ENCODE measurements around the gene ZBTB7B. TPM values are rescaled to one million over a fixed set of nuclear protein-coding genes. Genes with fewer than 3 reads are reported as not detected.

The ZBTB7B gene
- total and polyA plus RNA-seq, 2 donors (not counting 1 experiment from before 2014, with no cell fraction given), result 55.7 to 67.3 TPM

GRCh38 chr1:155017946-155018316 is 15.3 kb downstream of the ZBTB7B start:
- WGBS (ENCODE audit: insufficient coverage), result 62% methylated on average over 3 of the region's 6 CpGs
- TF ChIP-seq EZH2 (IDR thresholded peaks at IDR 0.05; ENCODE audit: borderline replicate concordance, insufficient read depth, low read depth, low read length, poor library complexity, severe bottlenecking) (no peak), CTCF (IDR thresholded peaks at IDR 0.05) (no peak)
- intact Hi-C loops (cut with micrococcal nuclease), result loop anchor here (1.0 to 2.0 kb wide), 10 partner anchors 12 to 459 kb away; partner anchors contain the start of genes ADAM15, CKS1B, FLAD1 and PBXIP1
- H3K79me2 ChIP-seq (ENCODE audit: control insufficient read depth, insufficient read depth, low read length), result peaks cover 3% of the 10 kb centered on the region
- ChIA-PET POLR2A (interaction anchor here (0.8 to 6.0 kb wide), 8 partner anchors 10 to 82 kb away, joined by 3 to 74 read pairs (median 7); partner anchors contain the start of genes CKS1B, PBXIP1, PMVK and ZBTB7B), CTCF (interaction anchor here (0.6 to 17.4 kb wide), 36 partner anchors 8 to 458 kb away, joined by 3 to 295 read pairs (median 6); partner anchors contain the start of genes ADAM15, CKS1B, FLAD1 and KRTCAP2)
- H3K4me1 ChIP-seq (ENCODE audit: control insufficient read depth in 2 of 2, insufficient read depth in 2 of 2, low read length in 2 of 2), result peaks cover 47 to 61% of the 10 kb centered on the region in 2 donors
- H3K36me3 ChIP-seq (replicated peaks in 1 of 2; ENCODE audit: control extremely low read depth in 1 of 2, control insufficient read depth in 1 of 2, extremely low read depth in 1 of 2, insufficient read depth in 2 of 2, low read length in 1 of 2), result peaks cover 0 to 19% of the 10 kb centered on the region in 2 experiments
- Mint-ChIP-seq H3K4me3 (peak overlapping the region; percentile 84), H3K4me1 (peaks cover 62% of the 10 kb centered on the region), H3K27me3 (no peaks in the 10 kb centered on the region), H3K9me3 (ENCODE audit: insufficient read depth) (no peaks in the 10 kb centered on the region), H3K27ac (peak overlapping the region; percentile 93)
- H3K27ac ChIP-seq (ENCODE audit: low read length in 2 of 2), result peak overlapping the region; percentile 88 to 89
- H3K4me3 ChIP-seq (ENCODE audit: control extremely low read depth in 1 of 5, extremely low read depth in 1 of 5, insufficient read depth in 1 of 5, low read depth in 2 of 5, low read length in 4 of 5), result peak overlapping the region; percentile 9 to 68 (median 49)
- H3K27me3 ChIP-seq (replicated peaks in 1 of 4; ENCODE audit: control extremely low read depth in 1 of 4, control insufficient read depth in 3 of 4, insufficient read depth in 4 of 4, low read length in 3 of 4), result no peaks in the 10 kb centered on the region
- no peak for ATAC-seq (ENCODE audit: low read depth)
- peak overlapping the region; percentile 40 for H2AFZ ChIP-seq (ENCODE audit: insufficient read depth, low read depth, low read length, poor library complexity, severe bottlenecking)
- peaks cover 0 to 2% (median 0%) of the 10 kb centered on the region in 3 donors for H3K9me3 ChIP-seq (ENCODE audit: control extremely low read depth in 1 of 3, control insufficient read depth in 2 of 3, insufficient read depth in 1 of 3, low read length in 2 of 3)
- no peak for DNase-seq
- peak overlapping the region; percentile 92 for H3K4me2 ChIP-seq (replicated peaks; ENCODE audit: low read depth, low read length, poor library complexity, severe bottlenecking)
- peaks cover 10% of the 10 kb centered on the region for H4K20me1 ChIP-seq (ENCODE audit: control insufficient read depth, insufficient read depth, low read length, poor library complexity, severe bottlenecking)
- peak overlapping the region; percentile 69 for H3K9ac ChIP-seq (ENCODE audit: low read length)
